ENCODE data around the gene ZKSCAN7. TPM values are rescaled to one million over a fixed set of nuclear protein-coding genes. Genes with fewer than 3 reads are reported as not detected.

The ZKSCAN7 gene
- total and polyA plus RNA-seq, 2 of the 13 experiments (the other 11 are each of a cell fraction or from before 2014, with no cell fraction given): 2.3 to 3.8 TPM

DNA sequence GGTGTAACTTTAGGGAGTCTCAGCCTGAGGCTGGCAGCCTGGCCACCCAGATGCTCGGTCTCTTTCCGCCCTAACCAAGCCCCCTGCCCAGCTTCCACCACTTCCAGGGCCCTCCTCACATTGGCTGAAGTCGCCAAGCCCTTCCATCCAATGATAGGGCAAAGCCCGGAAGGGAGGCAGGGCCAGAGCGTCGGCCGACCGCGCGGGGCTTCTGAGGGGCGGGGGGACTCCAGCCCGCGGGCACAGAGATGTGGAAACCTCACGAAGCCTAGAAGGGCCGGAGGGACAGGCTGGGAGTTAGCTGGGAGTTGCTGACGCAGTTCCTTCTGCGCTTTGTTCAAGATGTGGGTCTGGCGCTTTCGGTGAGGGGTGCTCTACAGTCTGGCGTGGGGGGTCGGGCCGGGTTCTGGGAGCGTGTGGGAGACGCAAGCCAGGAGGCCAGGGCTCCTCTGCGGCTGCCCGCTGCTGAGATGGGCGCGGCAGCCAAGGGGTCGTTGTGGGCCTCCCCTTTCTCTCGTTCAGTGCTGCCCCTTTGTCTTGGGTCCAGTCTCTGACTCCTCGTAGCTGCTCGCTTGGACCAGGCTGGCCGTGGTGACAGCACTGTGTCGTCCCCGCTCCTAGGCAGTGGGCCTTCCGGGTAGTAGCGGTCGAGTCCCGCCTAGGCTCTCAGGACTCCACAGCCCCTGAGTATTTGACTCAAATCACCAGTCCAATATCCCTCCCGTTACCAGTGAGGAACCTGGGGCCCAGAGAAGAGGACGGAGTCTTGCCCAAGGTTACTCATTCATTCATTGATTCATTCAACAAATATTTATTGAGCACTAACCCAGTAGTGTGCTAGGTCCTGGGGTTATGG is 29.9 kb downstream of the ZKSCAN7 start, which contains the start of gene ZNF660 (continued):
- TF ChIP-seq, protein P1, sequence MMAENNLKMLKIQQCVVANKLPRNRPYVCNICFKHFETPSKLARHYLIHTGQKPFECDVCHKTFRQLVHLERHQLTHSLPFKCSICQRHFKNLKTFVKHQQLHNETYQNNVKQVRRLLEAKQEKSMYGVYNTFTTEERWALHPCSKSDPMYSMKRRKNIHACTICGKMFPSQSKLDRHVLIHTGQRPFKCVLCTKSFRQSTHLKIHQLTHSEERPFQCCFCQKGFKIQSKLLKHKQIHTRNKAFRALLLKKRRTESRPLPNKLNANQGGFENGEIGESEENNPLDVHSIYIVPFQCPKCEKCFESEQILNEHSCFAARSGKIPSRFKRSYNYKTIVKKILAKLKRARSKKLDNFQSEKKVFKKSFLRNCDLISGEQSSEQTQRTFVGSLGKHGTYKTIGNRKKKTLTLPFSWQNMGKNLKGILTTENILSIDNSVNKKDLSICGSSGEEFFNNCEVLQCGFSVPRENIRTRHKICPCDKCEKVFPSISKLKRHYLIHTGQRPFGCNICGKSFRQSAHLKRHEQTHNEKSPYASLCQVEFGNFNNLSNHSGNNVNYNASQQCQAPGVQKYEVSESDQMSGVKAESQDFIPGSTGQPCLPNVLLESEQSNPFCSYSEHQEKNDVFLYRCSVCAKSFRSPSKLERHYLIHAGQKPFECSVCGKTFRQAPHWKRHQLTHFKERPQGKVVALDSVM (CRISPR knock-in tag; IDR thresholded peaks at IDR 0.05): no peak
- TF ChIP-seq CREB1 (IDR thresholded peaks at IDR 0.05) (no peak), CREB1 (CRISPR knock-in tag; IDR thresholded peaks at IDR 0.05) (peak; percentile 66), NKX3-1 (CRISPR knock-in tag; IDR thresholded peaks at IDR 0.05) (no peak), MTF2 (CRISPR knock-in tag; IDR thresholded peaks at IDR 0.05; ENCODE audit: borderline replicate concordance) (no peak), ZNF317 (CRISPR knock-in tag; IDR thresholded peaks at IDR 0.05) (0 out of 2 replicates have a peak, but pooled peaks have one; percentile 53), MED1 (CRISPR knock-in tag; IDR thresholded peaks at IDR 0.05) (0 out of 2 replicates have a peak, but pooled peaks have one; percentile 24), NFKB2 (CRISPR knock-in tag; IDR thresholded peaks at IDR 0.05; ENCODE audit: borderline replicate concordance) (peak; percentile 72; the same call in 1 of the 2 replicates), ZNF501 (CRISPR knock-in tag; IDR thresholded peaks at IDR 0.05) (peak; percentile 79), ZBTB1 (CRISPR knock-in tag; IDR thresholded peaks at IDR 0.05; ENCODE audit: borderline replicate concordance) (no peak), ZFX (CRISPR knock-in tag; IDR thresholded peaks at IDR 0.05; ENCODE audit: low read depth) (peak; percentile 92), ISX (CRISPR knock-in tag; conservative IDR thresholded peaks at IDR 0.05) (no peak), RBFOX2 (IDR thresholded peaks at IDR 0.05; ENCODE audit: low read depth, low read length) (peak; percentile 54)
- TF ChIP-seq, protein P2, sequence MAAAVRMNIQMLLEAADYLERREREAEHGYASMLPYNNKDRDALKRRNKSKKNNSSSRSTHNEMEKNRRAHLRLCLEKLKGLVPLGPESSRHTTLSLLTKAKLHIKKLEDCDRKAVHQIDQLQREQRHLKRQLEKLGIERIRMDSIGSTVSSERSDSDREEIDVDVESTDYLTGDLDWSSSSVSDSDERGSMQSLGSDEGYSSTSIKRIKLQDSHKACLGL (CRISPR knock-in tag; IDR thresholded peaks at IDR 0.05): 0 out of 2 replicates have a peak, but pooled peaks have one; percentile 29
- TF ChIP-seq, protein P3, sequence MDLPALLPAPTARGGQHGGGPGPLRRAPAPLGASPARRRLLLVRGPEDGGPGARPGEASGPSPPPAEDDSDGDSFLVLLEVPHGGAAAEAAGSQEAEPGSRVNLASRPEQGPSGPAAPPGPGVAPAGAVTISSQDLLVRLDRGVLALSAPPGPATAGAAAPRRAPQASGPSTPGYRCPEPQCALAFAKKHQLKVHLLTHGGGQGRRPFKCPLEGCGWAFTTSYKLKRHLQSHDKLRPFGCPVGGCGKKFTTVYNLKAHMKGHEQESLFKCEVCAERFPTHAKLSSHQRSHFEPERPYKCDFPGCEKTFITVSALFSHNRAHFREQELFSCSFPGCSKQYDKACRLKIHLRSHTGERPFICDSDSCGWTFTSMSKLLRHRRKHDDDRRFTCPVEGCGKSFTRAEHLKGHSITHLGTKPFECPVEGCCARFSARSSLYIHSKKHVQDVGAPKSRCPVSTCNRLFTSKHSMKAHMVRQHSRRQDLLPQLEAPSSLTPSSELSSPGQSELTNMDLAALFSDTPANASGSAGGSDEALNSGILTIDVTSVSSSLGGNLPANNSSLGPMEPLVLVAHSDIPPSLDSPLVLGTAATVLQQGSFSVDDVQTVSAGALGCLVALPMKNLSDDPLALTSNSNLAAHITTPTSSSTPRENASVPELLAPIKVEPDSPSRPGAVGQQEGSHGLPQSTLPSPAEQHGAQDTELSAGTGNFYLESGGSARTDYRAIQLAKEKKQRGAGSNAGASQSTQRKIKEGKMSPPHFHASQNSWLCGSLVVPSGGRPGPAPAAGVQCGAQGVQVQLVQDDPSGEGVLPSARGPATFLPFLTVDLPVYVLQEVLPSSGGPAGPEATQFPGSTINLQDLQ (CRISPR knock-in tag; IDR thresholded peaks at IDR 0.05): 0 out of 2 replicates have a peak, but pooled peaks have one; percentile 32
- TF ChIP-seq, protein P4, sequence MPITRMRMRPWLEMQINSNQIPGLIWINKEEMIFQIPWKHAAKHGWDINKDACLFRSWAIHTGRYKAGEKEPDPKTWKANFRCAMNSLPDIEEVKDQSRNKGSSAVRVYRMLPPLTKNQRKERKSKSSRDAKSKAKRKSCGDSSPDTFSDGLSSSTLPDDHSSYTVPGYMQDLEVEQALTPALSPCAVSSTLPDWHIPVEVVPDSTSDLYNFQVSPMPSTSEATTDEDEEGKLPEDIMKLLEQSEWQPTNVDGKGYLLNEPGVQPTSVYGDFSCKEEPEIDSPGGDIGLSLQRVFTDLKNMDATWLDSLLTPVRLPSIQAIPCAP (CRISPR knock-in tag; IDR thresholded peaks at IDR 0.05; ENCODE audit: low read depth): no peak
- TF ChIP-seq, protein P5, sequence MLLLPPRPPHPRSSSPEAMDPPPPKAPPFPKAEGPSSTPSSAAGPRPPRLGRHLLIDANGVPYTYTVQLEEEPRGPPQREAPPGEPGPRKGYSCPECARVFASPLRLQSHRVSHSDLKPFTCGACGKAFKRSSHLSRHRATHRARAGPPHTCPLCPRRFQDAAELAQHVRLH (CRISPR knock-in tag; IDR thresholded peaks at IDR 0.05; ENCODE audit: borderline replicate concordance, low read depth): peak; percentile 31; the same call in 1 of the 2 replicates
- TF ChIP-seq, protein P6, sequence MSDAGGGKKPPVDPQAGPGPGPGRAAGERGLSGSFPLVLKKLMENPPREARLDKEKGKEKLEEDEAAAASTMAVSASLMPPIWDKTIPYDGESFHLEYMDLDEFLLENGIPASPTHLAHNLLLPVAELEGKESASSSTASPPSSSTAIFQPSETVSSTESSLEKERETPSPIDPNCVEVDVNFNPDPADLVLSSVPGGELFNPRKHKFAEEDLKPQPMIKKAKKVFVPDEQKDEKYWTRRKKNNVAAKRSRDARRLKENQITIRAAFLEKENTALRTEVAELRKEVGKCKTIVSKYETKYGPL (CRISPR knock-in tag; IDR thresholded peaks at IDR 0.05): no peak
